HG03045 (cell line): ENCODE measurements around the gene EPN1.

Experiments
- ATAC-seq: cut with Tn5 transposase; IDR thresholded peaks from one replicate; pipeline ENCODE4 v1.9.1; 2021; ENCODE audit warnings: mild to moderate bottlenecking, moderate library complexity; ENCODE audit not compliant: unreplicated experiment

EPN1 gene

GRCh38 chr19:55674841-55675660 is at the start of gene EPN1:
TSS of gene EPN1 (plus strand) at chr19:55675226. CDS start at chr19:55678628, 3,402 bp downstream.
- peak; percentile 59 for ATAC-seq

GRCh38 chr19:55626350-55626749 is 48.7 kb upstream of the EPN1 start:
- no peak for ATAC-seq

GRCh38 chr19:55632463-55632834 is 42.6 kb upstream of the EPN1 start:
- no peak for ATAC-seq

DNA sequence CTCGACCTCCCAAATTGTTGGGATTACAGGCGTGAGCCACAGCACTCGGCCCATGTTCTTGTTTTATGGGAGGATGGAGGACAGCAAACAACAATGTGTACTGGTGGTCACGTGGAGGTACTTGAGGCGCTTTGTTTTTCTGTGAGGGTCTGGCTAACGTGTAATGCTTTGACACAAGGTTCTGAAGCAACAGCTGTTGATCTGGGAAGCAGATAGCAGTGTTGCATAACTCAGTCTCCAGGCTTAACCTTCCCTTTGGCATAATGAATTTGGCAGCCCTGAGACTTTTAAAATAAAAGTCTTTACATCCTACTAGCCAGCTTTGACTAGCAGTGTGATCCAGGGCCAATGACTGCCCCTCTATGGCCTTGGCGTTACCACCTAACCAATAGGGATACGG is 41.2 kb upstream of the EPN1 start:
- no peak for ATAC-seq

GRCh38 chr19:55635334-55635717 is 39.7 kb upstream of the EPN1 start:
- no peak for ATAC-seq

DNA sequence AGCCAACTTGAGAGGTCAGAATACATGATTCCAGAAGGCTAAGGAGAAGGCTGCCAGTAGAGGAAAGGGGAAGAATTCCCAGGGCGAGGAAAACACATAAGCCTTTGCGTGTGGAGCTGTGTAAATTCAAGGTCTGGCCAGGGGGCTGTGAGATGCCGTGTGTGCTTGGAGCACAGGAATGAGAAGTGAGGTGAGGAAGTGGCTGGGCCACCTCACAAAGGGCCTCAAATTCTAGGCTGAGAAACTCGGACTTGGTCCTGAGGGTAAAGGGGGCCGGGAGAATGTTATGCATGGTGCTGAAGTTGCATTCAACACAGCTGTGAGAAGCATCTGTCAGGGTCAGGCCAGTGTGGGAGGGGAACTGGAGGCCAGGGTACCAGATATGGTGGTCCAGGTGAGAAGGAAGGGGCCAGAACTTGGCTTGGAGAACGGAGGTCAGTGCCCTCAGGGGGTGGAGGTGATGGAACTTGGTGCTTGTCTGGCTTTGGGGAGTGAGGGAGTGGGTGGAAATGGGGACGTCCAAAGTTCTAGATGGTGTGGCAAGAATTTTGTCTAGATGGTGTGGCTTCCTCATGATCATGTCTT is 39.1 kb upstream of the EPN1 start:
- ATAC-seq = no peak

GRCh38 chr19:55636723-55637122 is 38.3 kb upstream of the EPN1 start:
- no peak for ATAC-seq

DNA sequence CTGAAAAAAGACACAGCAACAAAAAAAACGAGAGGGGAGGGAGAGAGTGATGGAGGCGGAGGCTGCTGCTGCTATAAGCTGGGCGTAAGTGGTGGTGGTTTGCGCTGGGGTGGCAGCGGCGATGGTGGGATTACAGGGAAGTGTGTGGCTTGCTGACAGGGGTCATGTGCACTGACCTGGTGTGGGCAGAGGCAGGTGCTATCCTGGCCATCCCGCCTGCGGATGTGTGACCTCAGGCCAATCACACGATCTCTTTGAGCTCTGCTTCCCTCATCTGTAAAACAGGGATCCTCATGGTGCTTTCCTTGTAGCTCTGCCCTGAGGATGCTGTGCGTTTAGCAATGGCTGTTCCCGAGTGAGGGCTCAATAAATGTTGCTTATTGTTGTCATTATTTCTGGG is 37.5 kb upstream of the EPN1 start:
- ATAC-seq = no peak

DNA sequence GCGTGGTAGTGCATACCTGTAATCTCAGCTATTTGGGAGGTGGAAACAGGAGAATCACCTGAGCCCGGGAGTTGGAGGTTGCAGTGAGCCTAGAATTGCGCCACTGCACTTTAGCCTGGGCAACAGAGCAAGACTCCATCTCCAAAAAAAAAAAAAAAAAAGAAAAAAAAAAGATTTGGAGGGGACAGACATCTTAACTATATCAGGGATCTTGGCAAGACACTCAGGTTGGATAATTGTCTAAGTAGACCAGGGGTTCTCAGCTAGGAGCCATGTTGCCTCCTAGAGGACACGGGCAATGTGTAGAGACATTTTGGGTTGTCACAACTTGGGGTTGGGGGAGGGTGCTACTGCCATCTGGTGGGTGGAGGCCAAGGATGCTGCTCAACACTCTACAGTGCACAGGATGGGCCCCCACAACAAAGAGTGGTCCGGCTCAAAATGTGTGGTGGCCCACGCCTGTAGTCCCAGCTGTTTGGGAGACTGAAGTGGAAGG is 36.1 kb upstream of the EPN1 start:
- no peak for ATAC-seq

DNA sequence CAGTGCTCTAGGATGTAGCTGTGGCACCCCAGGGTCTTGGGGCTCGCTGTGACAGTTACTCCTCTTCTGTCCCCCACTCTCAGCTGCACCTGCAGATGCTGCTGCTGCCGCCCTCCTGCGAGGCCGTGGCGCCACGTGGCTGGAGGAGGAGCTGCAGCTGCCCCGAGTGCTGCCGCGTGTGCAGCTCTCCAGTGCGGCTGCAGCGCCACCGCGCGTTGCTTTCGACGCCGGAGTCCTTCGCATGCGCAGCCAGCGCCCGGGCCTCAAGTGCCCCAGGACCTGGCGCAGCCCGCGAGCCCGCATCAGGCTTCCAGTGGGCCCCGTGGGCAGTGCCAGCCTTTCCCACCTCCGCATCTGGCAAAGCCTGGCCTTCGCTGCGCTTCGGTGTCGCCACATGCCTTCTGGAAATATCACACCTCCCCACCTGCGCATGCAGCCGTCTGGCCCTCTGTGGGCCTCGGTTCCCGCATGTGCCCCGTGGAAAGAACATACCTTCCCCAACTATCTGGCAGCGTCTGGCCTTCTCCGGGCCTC is 34.9 kb upstream of the EPN1 start:
- no peak for ATAC-seq

GRCh38 chr19:55640577-55641425 is 34.2 kb upstream of the EPN1 start, which contains the start of gene ZNF580:
TSS of gene ZNF580 (plus strand) at chr19:55641002. CDS start at chr19:55642509, 1,507 bp downstream.
- no peak for ATAC-seq

GRCh38 chr19:55641426-55642152 is 33.4 kb upstream of the EPN1 start:
- ATAC-seq = no peak

- ATAC-seq = peak; percentile 2
These were observed 32.6 kb upstream of the EPN1 start for GRCh38 chr19:55642153-55643002.

GRCh38 chr19:55643003-55643886 is 31.8 kb upstream of the EPN1 start, which contains the start of gene ZNF581:
TSS of gene ZNF581 (plus strand) at chr19:55643649. CDS start at chr19:55644572, 923 bp downstream.
- ATAC-seq = peak; percentile 34

DNA sequence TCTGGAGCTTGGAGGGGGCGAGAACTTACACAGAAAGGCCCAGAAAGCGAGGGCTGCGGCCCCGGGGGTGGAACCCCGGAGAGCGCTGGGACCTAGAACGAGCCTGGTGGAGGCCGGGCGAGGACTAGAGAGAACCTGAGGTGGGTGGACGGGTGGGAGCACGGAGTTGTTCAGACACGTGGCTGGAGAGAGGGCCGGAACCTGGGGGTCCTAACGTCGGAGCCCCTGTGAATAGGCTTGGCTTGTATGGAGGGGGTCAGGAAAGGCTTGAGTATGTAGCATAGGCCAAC is 31.2 kb upstream of the EPN1 start:
- no peak for ATAC-seq

DNA sequence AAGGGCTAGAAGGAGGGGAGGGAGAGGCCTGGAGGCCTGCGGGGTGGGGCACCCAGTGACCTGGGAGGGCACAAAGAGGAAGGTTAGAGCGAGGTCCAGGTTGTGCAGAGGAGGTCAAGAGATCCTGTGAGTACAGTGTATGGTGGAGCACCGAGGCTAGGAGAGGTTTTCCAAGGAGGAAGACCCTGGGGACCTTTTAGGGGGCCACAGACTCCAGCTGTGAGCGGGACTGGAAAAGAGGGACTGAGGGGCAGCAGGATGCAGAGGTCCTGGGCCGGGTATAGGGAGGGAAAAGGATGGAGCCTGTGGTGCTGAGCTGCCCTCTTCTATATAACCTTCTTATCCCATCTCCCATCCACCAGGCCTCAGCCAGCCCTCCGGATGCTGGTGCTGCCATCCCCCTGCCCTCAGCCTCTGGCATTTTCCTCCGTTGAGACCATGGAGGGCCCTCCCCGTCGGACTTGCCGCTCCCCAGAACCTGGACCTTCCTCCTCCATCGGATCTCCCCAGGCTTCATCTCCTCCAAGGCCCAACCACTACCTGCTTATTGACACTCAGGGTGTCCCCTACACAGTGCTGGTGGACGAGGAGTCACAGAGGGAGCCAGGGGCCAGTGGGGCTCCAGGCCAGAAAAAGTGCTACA is 30.7 kb upstream of the EPN1 start:
- ATAC-seq = no peak

DNA sequence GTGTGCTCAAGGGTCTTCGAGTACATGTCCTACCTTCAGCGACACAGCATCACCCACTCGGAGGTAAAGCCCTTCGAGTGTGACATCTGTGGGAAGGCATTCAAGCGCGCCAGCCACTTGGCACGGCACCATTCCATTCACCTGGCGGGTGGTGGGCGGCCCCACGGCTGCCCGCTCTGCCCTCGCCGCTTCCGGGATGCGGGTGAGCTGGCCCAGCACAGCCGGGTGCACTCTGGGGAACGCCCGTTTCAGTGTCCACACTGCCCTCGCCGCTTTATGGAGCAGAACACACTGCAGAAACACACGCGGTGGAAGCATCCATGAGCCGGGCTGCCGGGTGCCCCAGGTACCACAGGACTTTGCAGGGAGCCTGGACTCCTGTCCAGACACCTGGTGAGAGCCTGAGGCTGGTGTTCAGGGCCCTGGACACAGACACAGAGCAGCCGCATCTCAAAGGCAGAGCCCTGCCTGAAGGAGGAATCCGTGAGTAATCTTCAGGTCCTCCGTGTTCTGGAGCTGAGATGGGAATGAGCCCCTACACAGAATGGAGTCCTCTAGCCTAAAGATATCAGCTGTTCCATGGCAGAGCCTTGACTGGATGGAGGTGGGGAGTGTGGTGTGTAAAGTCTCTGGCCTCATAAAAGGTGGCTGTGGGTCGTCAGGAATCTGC is 30.0 kb upstream of the EPN1 start:
- no peak for ATAC-seq

- ATAC-seq = no peak
These were observed 29.5 kb upstream of the EPN1 start for GRCh38 chr19:55645512-55645881.
